HEK293T (cell line): ENCODE measurements around the gene MRPS2.

Source experiments
- CTCF ChIA-PET: fragments of 350-600 bp; formaldehyde crosslinking; extraction: SDS; loops from one replicate; lab custom pipeline; 2021; ENCODE audit warnings: antibody characterized with exemption, inconsistent platforms; lab: Yijun Ruan, JAX
- POLR2A ChIA-PET: fragments of 350-600 bp; formaldehyde crosslinking; extraction: SDS; loops from one replicate; lab custom pipeline; 2020; ENCODE audit warnings: antibody characterized with exemption, inconsistent platforms; lab: Yijun Ruan, JAX
- DNase-seq: peaks from one replicate; pipeline ENCODE4 v3.0.0; 2012; ENCODE audit warnings: mixed read lengths; ENCODE audit errors: extremely low spot score
- ARNT ChIP-seq: fragments of 450-650 bp; IDR thresholded peaks from 2 replicates; pipeline ENCODE4 v1.6.1; 2017; ENCODE audit warnings: mild to moderate bottlenecking
- BHLHE40 ChIP-seq: fragments of 450-650 bp; IDR thresholded peaks from 2 replicates; pipeline ENCODE4 v1.6.1; 2016; ENCODE audit warnings: mild to moderate bottlenecking, moderate library complexity, borderline replicate concordance
- CTBP1 ChIP-seq: fragments of 450-650 bp; IDR thresholded peaks from 2 replicates; pipeline ENCODE4 v1.6.1; 2016; ENCODE audit warnings: borderline replicate concordance
- ELF4 ChIP-seq: fragments of 450-650 bp; IDR thresholded peaks from 2 replicates; pipeline ENCODE4 v1.6.1; 2017; ENCODE audit warnings: antibody characterized with exemption
- FOXA1 ChIP-seq: fragments of 450-650 bp; IDR thresholded peaks from 2 replicates; pipeline ENCODE4 v1.6.1; 2016; ENCODE audit warnings: mild to moderate bottlenecking
- FOXK2 ChIP-seq: fragments of 450-650 bp; IDR thresholded peaks from 2 replicates; pipeline ENCODE4 v1.6.1; 2016; ENCODE audit warnings: mild to moderate bottlenecking
- FOXM1 ChIP-seq: fragments of 450-650 bp; IDR thresholded peaks from 2 replicates; pipeline ENCODE4 v1.6.1; 2017; ENCODE audit warnings: mild to moderate bottlenecking, borderline replicate concordance
- HDGF ChIP-seq: fragments of 450-650 bp; IDR thresholded peaks from 2 replicates; pipeline ENCODE4 v1.6.1; 2017; ENCODE audit warnings: antibody characterized with exemption, borderline replicate concordance
- L3MBTL2 ChIP-seq: fragments of 450-650 bp; conservative IDR thresholded peaks from 2 replicates; pipeline ENCODE4 v1.6.1; 2016; ENCODE audit warnings: mild to moderate bottlenecking
- LEF1 ChIP-seq: fragments of 450-650 bp; IDR thresholded peaks from 2 replicates; pipeline ENCODE4 v1.6.1; 2017; ENCODE audit warnings: mild to moderate bottlenecking, borderline replicate concordance
- NFRKB ChIP-seq: fragments of 450-650 bp; IDR thresholded peaks from 2 replicates; pipeline ENCODE4 v1.6.1; 2016; ENCODE audit warnings: mild to moderate bottlenecking, moderate library complexity
- PKNOX1 ChIP-seq: fragments of 450-650 bp; IDR thresholded peaks from 2 replicates; pipeline ENCODE4 v1.6.1; 2016
- SP1 ChIP-seq: fragments of 450-650 bp; IDR thresholded peaks from 2 replicates; pipeline ENCODE4 v1.6.1; 2017
- SUZ12 ChIP-seq: fragments of 450-650 bp; IDR thresholded peaks from 2 replicates; pipeline ENCODE4 v1.6.1; 2016; ENCODE audit warnings: mild to moderate bottlenecking
- TARDBP ChIP-seq: fragments of 450-650 bp; IDR thresholded peaks from 2 replicates; pipeline ENCODE4 v1.6.1; 2016
- ZNF384 ChIP-seq: fragments of 450-650 bp; IDR thresholded peaks from 2 replicates; pipeline ENCODE4 v1.6.1; 2016

MRPS2 gene

GRCh38 chr9:135490166-135490870 is 10.2 kb upstream of the MRPS2 start:
- TF ChIP-seq CTBP1 (no peak), NFRKB (no peak)
- DNase-seq, result no peak
- ChIA-PET POLR2A (interaction anchor here (1.0 kb wide), 1 partner anchor 9 kb away, joined by 4 read pairs; a partner anchor contains a TSS), CTCF (no interaction called here)

GRCh38 chr9:135490980-135491464 is 9.5 kb upstream of the MRPS2 start:
- POLR2A ChIA-PET, result interaction anchor here (1.0 kb wide), 1 partner anchor 9 kb away, joined by 4 read pairs; a partner anchor contains a TSS
- CTCF ChIA-PET, result interaction anchor here (0.6 kb wide), 1 partner anchor 306 kb away, joined by 3 read pairs; no protein-coding TSS in a partner anchor
- no peak for TF ChIP-seq SP1
- TF ChIP-seq LEF1, result no peak
- no peak for TF ChIP-seq FOXK2
- TF ChIP-seq FOXM1, result no peak
- TF ChIP-seq CTBP1, result no peak
- TF ChIP-seq FOXA1, result no peak
- no peak for TF ChIP-seq PKNOX1
- TF ChIP-seq SUZ12, result no peak
- no peak for TF ChIP-seq ZNF384

GRCh38 chr9:135491764-135492163 is 8.7 kb upstream of the MRPS2 start:
- CTCF ChIA-PET, result interaction anchor here (0.6 kb wide), 1 partner anchor 306 kb away, joined by 3 read pairs; no protein-coding TSS in a partner anchor
- POLR2A ChIA-PET, result no interaction called here
- TF ChIP-seq SP1 (no peak), ZNF384 (no peak), BHLHE40 (no peak), LEF1 (no peak), CTBP1 (no peak), HDGF (no peak), FOXK2 (no peak), ELF4 (no peak), FOXM1 (no peak), SUZ12 (no peak), NFRKB (no peak), L3MBTL2 (no peak), FOXA1 (no peak), TARDBP (no peak), ARNT (no peak), PKNOX1 (no peak)
- no peak for DNase-seq

More at GRCh38 chr9:135490980-135491464, 9.5 kb upstream of the MRPS2 start:
- DNase-seq, result no peak

- TF ChIP-seq CTBP1 (no peak), ELF4 (no peak), LEF1 (no peak)
- ChIA-PET CTCF (interaction anchor here (0.9 kb wide), 1 partner anchor 13 kb away, joined by 4 read pairs; no protein-coding TSS in a partner anchor), POLR2A (no interaction called here)
- DNase-seq, result no peak
These were observed 7.4 kb upstream of the MRPS2 start for GRCh38 chr9:135492886-135493669.

- POLR2A ChIA-PET, result no interaction called here
- CTCF ChIA-PET, result no interaction called here
- DNase-seq, result no peak
- no peak for TF ChIP-seq ELF4
- no peak for TF ChIP-seq ARNT
- no peak for TF ChIP-seq L3MBTL2
- TF ChIP-seq NFRKB, result no peak
- no peak for TF ChIP-seq TARDBP
- no peak for TF ChIP-seq HDGF
- no peak for TF ChIP-seq FOXK2
- TF ChIP-seq LEF1, result no peak
- no peak for TF ChIP-seq PKNOX1
- TF ChIP-seq BHLHE40, result no peak
- no peak for TF ChIP-seq SP1
- no peak for TF ChIP-seq CTBP1
- no peak for TF ChIP-seq ZNF384
- TF ChIP-seq FOXA1, result no peak
- TF ChIP-seq SUZ12, result no peak
These were observed 5.5 kb upstream of the MRPS2 start for GRCh38 chr9:135494791-135495559.
